ENCODE results near the gene EIF4G2. TPM values are rescaled to one million over a fixed set of nuclear protein-coding genes. Genes with fewer than 3 reads are reported as not detected.

Gene EIF4G2
- total RNA-seq, 1 donor from 2014 or later: 1,057 TPM

DNA sequence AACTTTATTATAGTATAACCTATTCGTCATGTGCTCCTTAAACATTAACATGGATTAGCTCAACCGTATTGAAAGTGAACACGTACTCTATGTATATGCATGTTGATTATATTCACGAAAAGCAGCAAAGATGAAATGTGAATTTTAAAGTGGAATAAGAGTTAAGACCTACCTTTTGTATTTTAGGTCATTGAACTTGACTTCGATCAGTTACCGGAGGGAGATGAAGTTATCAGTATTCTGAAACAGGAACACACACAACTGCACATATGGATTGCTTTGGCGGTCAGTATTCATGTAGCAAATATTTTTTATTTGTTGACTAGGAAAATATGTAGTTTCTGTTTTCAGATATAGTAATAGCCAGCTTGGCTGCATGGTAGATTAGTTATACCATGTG lies 56.2 kb downstream of the EIF4G2 start:
- peak overlapping the region; percentile 92 for H3K4me3 Mint-ChIP-seq (ENCODE audit: low read depth)
- no peak for DNase-seq (ENCODE audit: low spot score)
- H3K4me1 Mint-ChIP-seq (ENCODE audit: low read depth): peaks cover 32% of the 10 kb centered on the region
- H3K36me3 Mint-ChIP-seq (ENCODE audit: low read depth): peaks cover 37% of the 10 kb centered on the region
- no peak overlapping the region for H3K27ac Mint-ChIP-seq
- no peaks in the 10 kb centered on the region for H3K9me3 Mint-ChIP-seq
- intact Hi-C loops (cut with micrococcal nuclease): no loop called here
- H3K27me3 Mint-ChIP-seq (ENCODE audit: low read depth): no peaks in the 10 kb centered on the region

DNA sequence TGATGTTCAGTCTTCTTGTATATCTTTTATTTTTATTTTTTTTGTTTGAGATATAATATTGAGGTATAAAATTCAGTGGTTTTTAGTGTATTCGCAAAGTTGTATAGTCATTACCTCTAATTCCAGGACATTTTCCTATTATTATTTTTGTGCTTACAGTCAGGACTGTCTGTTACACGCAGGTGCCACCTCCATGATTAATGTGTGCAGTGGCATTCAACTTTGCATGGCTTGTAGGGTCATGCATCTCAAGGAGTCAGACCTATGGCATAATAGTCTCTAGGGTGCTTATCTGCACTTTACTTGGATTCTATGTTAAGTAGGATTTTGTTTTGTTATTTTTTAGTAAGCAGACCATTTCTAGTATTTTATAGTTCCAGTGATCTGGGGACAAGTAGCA lies 56.7 kb downstream of the EIF4G2 start:
- Mint-ChIP-seq H3K4me1 (ENCODE audit: low read depth) (peaks cover 32% of the 10 kb centered on the region), H3K9me3 (no peaks in the 10 kb centered on the region), H3K4me3 (ENCODE audit: low read depth) (peak overlapping the region; percentile 92)

DNA sequence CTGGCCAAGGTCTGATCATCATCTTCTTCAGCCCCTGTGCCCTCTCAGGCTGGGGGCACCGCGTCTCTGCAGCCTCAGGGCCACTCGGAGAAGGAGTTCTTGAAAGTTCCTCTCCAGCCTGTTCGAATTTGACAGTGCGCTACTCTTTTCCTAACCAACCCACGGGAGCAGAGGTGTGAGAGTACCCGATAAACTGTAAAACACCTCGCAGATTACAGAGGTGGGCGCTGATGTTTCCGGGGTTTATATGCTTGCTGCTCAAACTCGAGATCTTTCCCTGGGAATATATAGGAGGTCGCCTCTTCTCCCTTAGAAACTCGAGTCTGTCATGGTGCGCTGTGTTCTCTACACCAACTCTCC lies 57.2 kb downstream of the EIF4G2 start:
- intact Hi-C loops (cut with micrococcal nuclease): loop anchor here (1.0 kb wide), 2 partner anchors 58 to 107 kb away; partner anchors contain the start of gene ZBED5
- no peaks in the 10 kb centered on the region for H3K9me3 Mint-ChIP-seq
- H3K27me3 Mint-ChIP-seq (ENCODE audit: low read depth): no peaks in the 10 kb centered on the region
- H3K4me1 Mint-ChIP-seq (ENCODE audit: low read depth): peaks cover 32% of the 10 kb centered on the region
- H3K27ac Mint-ChIP-seq: peak overlapping the region; percentile 86
- DNase-seq (ENCODE audit: low spot score): no peak
- peaks cover 29% of the 10 kb centered on the region for H3K36me3 Mint-ChIP-seq (ENCODE audit: low read depth)
- H3K4me3 Mint-ChIP-seq (ENCODE audit: low read depth): peak overlapping the region; percentile 92

More for the DNA sequence above, 56.7 kb downstream of the EIF4G2 start:
- Mint-ChIP-seq H3K27ac (peak overlapping the region; percentile 86), H3K36me3 (ENCODE audit: low read depth) (peaks cover 34% of the 10 kb centered on the region), H3K27me3 (ENCODE audit: low read depth) (no peaks in the 10 kb centered on the region)
- no peak for DNase-seq (ENCODE audit: low spot score)
- intact Hi-C loops (cut with micrococcal nuclease): no loop called here

DNA sequence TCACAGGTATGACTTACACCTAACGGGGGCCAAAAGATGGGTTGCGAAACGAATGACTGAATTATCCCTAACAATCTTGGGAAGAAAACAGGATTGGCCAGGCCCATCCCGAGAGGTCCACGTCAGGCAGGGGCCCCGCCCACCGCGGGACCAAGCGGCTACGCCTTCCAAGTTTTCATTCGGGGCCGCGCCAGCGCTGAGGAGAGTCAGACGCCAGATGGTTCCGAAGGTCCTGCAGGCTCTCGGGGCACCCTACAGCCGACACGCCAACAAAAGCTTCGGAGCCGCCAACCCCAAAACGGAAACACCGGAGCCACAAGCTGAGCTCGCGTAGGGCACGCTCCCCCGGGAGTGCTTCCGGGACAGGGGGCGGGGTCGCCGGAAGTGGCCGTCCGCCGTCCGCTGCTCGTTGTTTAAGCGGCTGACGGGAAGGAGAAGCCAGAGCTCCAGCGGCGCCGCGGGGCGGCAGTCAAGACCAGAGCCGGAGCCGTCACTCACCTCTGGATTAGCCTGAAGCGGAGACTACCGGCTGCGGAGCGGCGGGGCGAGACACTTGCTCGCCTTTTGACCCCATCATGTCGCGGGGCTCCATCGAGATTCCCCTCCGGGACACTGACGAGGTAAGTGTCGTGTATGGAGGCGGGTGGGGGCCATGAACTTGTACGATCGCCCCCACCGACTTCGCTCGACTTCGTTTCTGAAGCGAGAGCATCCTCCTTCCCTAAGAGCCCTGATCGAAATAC lies 57.7 kb downstream of the EIF4G2 start, which contains the start of gene CTR9:
TSS of gene CTR9 (plus strand) at position 409 of the 743 bp plus-strand sequence. CDS start at position 576, 167 bp downstream.
- intact Hi-C loops (cut with micrococcal nuclease): loop anchor here (1.0 kb wide), 2 partner anchors 58 to 107 kb away; partner anchors contain the start of gene ZBED5
- Mint-ChIP-seq H3K27ac (peak within 1 kb of the TSS; percentile 86), H3K27me3 (ENCODE audit: low read depth) (no peaks in the 10 kb centered on the region), H3K4me1 (ENCODE audit: low read depth) (peaks cover 32% of the 10 kb centered on the region), H3K4me3 (ENCODE audit: low read depth) (peak within 1 kb of the TSS; percentile 92), H3K9me3 (no peaks in the 10 kb centered on the region), H3K36me3 (ENCODE audit: low read depth) (peaks cover 28% of the 10 kb centered on the region)
- DNase-seq (ENCODE audit: low spot score): peak; percentile 91

DNA sequence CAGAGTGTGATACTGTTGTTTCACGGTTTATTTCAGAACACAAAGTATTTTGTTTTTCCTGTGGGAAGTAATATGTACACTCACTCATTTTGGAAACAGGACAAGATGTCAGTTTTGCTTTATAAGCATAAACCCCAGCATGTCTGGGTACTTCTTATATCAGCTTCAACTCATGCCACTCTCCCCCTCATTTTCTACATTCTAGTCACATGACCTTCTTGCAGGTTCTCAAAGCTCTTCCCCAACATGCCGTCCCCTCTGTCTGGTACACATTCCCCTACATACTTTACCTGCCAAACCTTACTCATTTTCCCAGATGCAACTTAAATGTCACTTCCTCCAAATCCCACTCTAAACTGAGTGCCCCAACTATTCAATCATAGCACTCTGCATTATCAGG lies 59.2 kb downstream of the EIF4G2 start:
- H3K36me3 Mint-ChIP-seq (ENCODE audit: low read depth): peaks cover 18% of the 10 kb centered on the region
- H3K4me3 Mint-ChIP-seq (ENCODE audit: low read depth): peak overlapping the region; percentile 6
- intact Hi-C loops (cut with micrococcal nuclease): loop anchor here (10.0 kb wide), 1 partner anchor 445 kb away; the partner anchor contains the start of gene ADM
- DNase-seq (ENCODE audit: low spot score): no peak
- H3K27me3 Mint-ChIP-seq (ENCODE audit: low read depth): no peaks in the 10 kb centered on the region
- no peak overlapping the region for H3K27ac Mint-ChIP-seq
- H3K9me3 Mint-ChIP-seq: no peaks in the 10 kb centered on the region
- H3K4me1 Mint-ChIP-seq (ENCODE audit: low read depth): peaks cover 40% of the 10 kb centered on the region

DNA sequence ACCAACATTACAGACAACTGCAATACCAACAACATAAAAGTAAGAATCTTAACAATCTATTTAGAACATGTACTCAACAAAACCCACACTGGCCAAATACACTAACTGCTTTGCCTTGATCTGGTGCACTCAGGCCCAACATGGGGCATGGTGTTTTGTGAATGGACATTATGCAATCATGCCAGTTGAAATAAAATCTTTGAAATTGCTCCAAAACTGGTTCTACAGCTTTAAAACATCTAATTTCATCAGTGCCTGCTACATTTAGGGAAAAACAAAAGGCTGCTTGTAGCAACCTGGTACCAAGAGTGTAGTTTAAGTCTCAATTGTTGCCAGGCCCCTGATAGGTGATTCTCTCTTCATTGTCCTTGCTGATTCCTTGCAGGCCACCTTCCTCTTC lies 61.0 kb downstream of the EIF4G2 start:
- peaks cover 49% of the 10 kb centered on the region for H3K4me1 Mint-ChIP-seq (ENCODE audit: low read depth)
- intact Hi-C loops (cut with micrococcal nuclease): loop anchor here (10.0 kb wide), 1 partner anchor 443 kb away; the partner anchor contains the start of gene ADM
- H3K27ac Mint-ChIP-seq: no peak overlapping the region
- no peak overlapping the region for H3K4me3 Mint-ChIP-seq (ENCODE audit: low read depth)
- H3K36me3 Mint-ChIP-seq (ENCODE audit: low read depth): peaks cover 6% of the 10 kb centered on the region
- H3K9me3 Mint-ChIP-seq: no peaks in the 10 kb centered on the region
- DNase-seq (ENCODE audit: low spot score): no peak
- no peaks in the 10 kb centered on the region for H3K27me3 Mint-ChIP-seq (ENCODE audit: low read depth)

Other genes starting within 250 kb of the EIF4G2 start
- not detected in 2 replicates for gene LYVE1, start 240.3 kb downstream of the EIF4G2 start, total RNA-seq
- not detected in 2 replicates for gene IRAG1, start 115.2 kb downstream of the EIF4G2 start, total RNA-seq
- 41.5 and 43.5 TPM in 2 replicates for gene CTR9, start 57.7 kb downstream of the EIF4G2 start, total RNA-seq
- 39.2 and 40.3 TPM in 2 replicates for gene ZBED5, start 49.1 kb upstream of the EIF4G2 start, total RNA-seq

All from activated T-helper 2 cell treated with anti-CD3 and anti-CD28 coated beads, Interferon-gamma antibody, Interleukin-2, Interleukin-4, amounts not matched to agents 10 μg/mL and 5 μg/mL and 100 μg/mL, durations not matched to agents 14 hours and 24 hours and 36 hours (primary cell).